Activated CD8-positive, alpha-beta memory T cell treated with anti-CD3 and anti-CD28 coated beads for 24 hours (primary cell): ENCODE measurements around the gene ZNF784.

Source experiments
- DNase-seq: peaks from one replicate; pipeline ENCODE4 v3.0.0-alpha.2; 2020

The ZNF784 gene

GRCh38 chr19:55624109-55625003 is at the start of gene ZNF784:
Gene ZNF784, minus strand, starts transcription at chr19:55624566. Its CDS starts 5 bp downstream, at chr19:55624561.
- DNase-seq, result peak; percentile 96

GRCh38 chr19:55673889-55674288 is 49.5 kb upstream of the ZNF784 start:
- DNase-seq, result no peak

- DNase-seq, result no peak
These were observed 49.1 kb upstream of the ZNF784 start for GRCh38 chr19:55673465-55673864.

GRCh38 chr19:55672418-55672817 is 48.1 kb upstream of the ZNF784 start:
- DNase-seq, result no peak

- DNase-seq, result no peak
These were observed 46.6 kb upstream of the ZNF784 start for GRCh38 chr19:55671054-55671378.

GRCh38 chr19:55670280-55671053 is 46.1 kb upstream of the ZNF784 start:
- DNase-seq, result no peak

- DNase-seq, result no peak
These were observed 45.3 kb upstream of the ZNF784 start for GRCh38 chr19:55669418-55670279.

GRCh38 chr19:55668603-55669348 is 44.4 kb upstream of the ZNF784 start:
- DNase-seq, result no peak

GRCh38 chr19:55667958-55668357 is 43.6 kb upstream of the ZNF784 start:
- DNase-seq, result no peak

GRCh38 chr19:55667511-55667910 is 43.1 kb upstream of the ZNF784 start:
- no peak for DNase-seq

GRCh38 chr19:55667006-55667381 is 42.6 kb upstream of the ZNF784 start:
- DNase-seq, result no peak

GRCh38 chr19:55666343-55667005 is 42.1 kb upstream of the ZNF784 start:
- no peak for DNase-seq

GRCh38 chr19:55663846-55664536 is 39.6 kb upstream of the ZNF784 start:
- DNase-seq, result no peak

- DNase-seq, result no peak
These were observed 37.5 kb upstream of the ZNF784 start for GRCh38 chr19:55661826-55662225.

GRCh38 chr19:55660991-55661390 is 36.6 kb upstream of the ZNF784 start:
- no peak for DNase-seq

- DNase-seq, result no peak
These were observed 36.0 kb upstream of the ZNF784 start for GRCh38 chr19:55660404-55660803.

- no peak for DNase-seq
These were observed 35.5 kb upstream of the ZNF784 start for GRCh38 chr19:55659822-55660221.

GRCh38 chr19:55658846-55659459 is 34.6 kb upstream of the ZNF784 start:
- DNase-seq, result no peak

GRCh38 chr19:55656988-55657747 is 32.8 kb upstream of the ZNF784 start:
- DNase-seq, result no peak

GRCh38 chr19:55656552-55656951 is 32.2 kb upstream of the ZNF784 start:
- DNase-seq, result no peak
